PC-9 (cell line): ENCODE results near the gene TAAR2. TPM values are rescaled to one million over a fixed set of nuclear protein-coding genes. Genes with fewer than 3 reads are reported as not detected.

Experiments
- BruUV-seq: library from RNA; stranded (reverse); fragments of 400-500 nt; replicated peaks from 2 replicates; lab custom pipeline; 2021; lab: Mats Ljungman, UMichigan
- CTCF ChIA-PET: fragments of 300-600 bp; sonication (Branson Sonifier 250); formaldehyde crosslinking; loops from one replicate; lab custom pipeline; 2022; ENCODE audit warnings: antibody characterized with exemption; lab: Charles Lee
- POLR2A ChIA-PET: fragments of 300-600 bp; sonication (Branson Sonifier 250); formaldehyde crosslinking; loops from one replicate; lab custom pipeline; 2022; ENCODE audit warnings: antibody characterized with exemption; ENCODE audit not compliant: unreplicated experiment; lab: Charles Lee
- DNase-seq, 2 experiments: peaks; one replicate each; pipeline versions ENCODE4 v3.0.0 to v3.0.0-alpha.2; 2015 to 2022; ENCODE audit warnings: mixed read lengths in 1 of 2
- H2AFZ ChIP-seq: fragments of 200-600 bp; sonication (generic); 2 replicates; pipeline ENCODE4 v1.8.1; 2017; ENCODE audit warnings: antibody characterized with exemption
- H3F3A ChIP-seq: fragments of 200-600 bp; sonication (generic); 2 replicates; pipeline ENCODE4 v1.8.1; 2017; ENCODE audit warnings: antibody characterized with exemption, mild to moderate bottlenecking, low read depth; ENCODE audit not compliant: insufficient read depth
- H3K27ac ChIP-seq: fragments of 200-600 bp; sonication (generic); 2 replicates; pipeline ENCODE4 v1.6.1; 2016; ENCODE audit warnings: mixed run types
- H3K27me3 ChIP-seq: fragments of 200-600 bp; sonication (generic); 2 replicates; pipeline ENCODE4 v1.6.1; 2016; ENCODE audit warnings: low read depth, mixed run types; ENCODE audit not compliant: insufficient read depth
- H3K36me3 ChIP-seq: fragments of 200-600 bp; sonication (generic); 2 replicates; pipeline ENCODE4 v1.6.1; 2016; ENCODE audit warnings: low read depth, mixed run types
- H3K4me1 ChIP-seq: fragments of 200-600 bp; sonication (generic); replicated peaks from 2 replicates; pipeline ENCODE4 v1.6.1; 2016; ENCODE audit warnings: mixed run types; ENCODE audit not compliant: insufficient read depth
- H3K4me2 ChIP-seq: fragments of 200-600 bp; sonication (generic); 2 replicates; pipeline ENCODE4 v1.6.1; 2017; ENCODE audit warnings: mixed run types
- H3K4me3 ChIP-seq: fragments of 200-600 bp; sonication (generic); 2 replicates; pipeline ENCODE4 v1.6.1; 2016; ENCODE audit warnings: mixed run types
- H3K79me2 ChIP-seq: fragments of 200-600 bp; sonication (generic); 2 replicates; pipeline ENCODE4 v1.6.1; 2017; ENCODE audit warnings: low read depth, mixed run types
- H3K9me2 ChIP-seq: fragments of 200-600 bp; sonication (generic); 2 replicates; pipeline ENCODE4 v1.8.1; 2017; ENCODE audit warnings: mild to moderate bottlenecking; ENCODE audit not compliant: insufficient read depth
- H3K9me3 ChIP-seq: fragments of 200-600 bp; sonication (generic); 2 replicates; pipeline ENCODE4 v1.8.1; 2016; ENCODE audit warnings: low read depth; ENCODE audit not compliant: insufficient read depth
- H4K20me1 ChIP-seq: fragments of 200-600 bp; sonication (generic); 2 replicates; pipeline ENCODE4 v1.8.1; 2017; ENCODE audit not compliant: insufficient read depth
- EZH2 ChIP-seq: fragments of 200-600 bp; sonication (generic); IDR thresholded peaks from 2 replicates; pipeline ENCODE4 v1.8.0; 2017; ENCODE audit warnings: antibody characterized with exemption, low read depth
- intact Hi-C: fragments of 100-400 bp; cut with micrococcal nuclease; formaldehyde crosslinking; loops from one replicate; pipeline ENCODE4 v1.10.0; 2022; ENCODE audit not compliant: unreplicated experiment
- total RNA-seq: library from RNA; stranded (reverse); gene quantifications from 2 replicates; pipeline ENCODE4 v1.2.3, GENCODE V29; 2021
- TF ChIP-seq, protein P1 (sequence below): fragments of 200-600 bp; sonication (generic); conservative IDR thresholded peaks from 2 replicates; pipeline ENCODE4 v1.6.1; 2017; ENCODE audit warnings: mixed run types, antibody characterized with exemption, mild to moderate bottlenecking, moderate library complexity

TAAR2 gene
- total RNA-seq, 1 experiment from 2014 or later: not detected

DNA sequence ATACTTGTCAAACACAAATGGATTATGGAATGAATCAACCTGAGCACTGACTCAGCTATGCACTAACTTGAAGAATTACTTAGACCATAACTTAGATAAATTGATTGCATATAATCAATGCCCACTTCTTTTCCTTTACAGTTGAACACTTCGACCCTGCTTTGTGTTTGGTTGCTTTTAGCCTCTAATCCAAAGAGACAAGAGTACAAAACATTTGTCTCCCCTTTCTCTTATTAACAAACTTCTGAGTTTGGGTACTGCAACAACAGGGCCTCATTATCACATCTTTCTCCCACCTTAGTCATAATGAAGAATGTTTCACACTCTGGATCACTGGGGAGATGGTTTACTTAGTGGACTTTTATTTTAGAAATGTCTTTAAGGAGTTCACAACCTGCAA lies 56.5 kb downstream of the TAAR2 start:
- ChIA-PET CTCF (no interaction called here), POLR2A (no interaction called here)
- H3K27me3 ChIP-seq: no peaks in the 10 kb centered on the region
- no TSS peak for BruUV-seq
- no peaks in the 10 kb centered on the region for H3K36me3 ChIP-seq
- no peaks in the 10 kb centered on the region for H4K20me1 ChIP-seq
- no peaks in the 10 kb centered on the region for H3K79me2 ChIP-seq
- no peak overlapping the region for H3K4me2 ChIP-seq
- no peaks in the 10 kb centered on the region for H3K9me2 ChIP-seq
- no peak for TF ChIP-seq EZH2
- TF ChIP-seq, protein P1, sequence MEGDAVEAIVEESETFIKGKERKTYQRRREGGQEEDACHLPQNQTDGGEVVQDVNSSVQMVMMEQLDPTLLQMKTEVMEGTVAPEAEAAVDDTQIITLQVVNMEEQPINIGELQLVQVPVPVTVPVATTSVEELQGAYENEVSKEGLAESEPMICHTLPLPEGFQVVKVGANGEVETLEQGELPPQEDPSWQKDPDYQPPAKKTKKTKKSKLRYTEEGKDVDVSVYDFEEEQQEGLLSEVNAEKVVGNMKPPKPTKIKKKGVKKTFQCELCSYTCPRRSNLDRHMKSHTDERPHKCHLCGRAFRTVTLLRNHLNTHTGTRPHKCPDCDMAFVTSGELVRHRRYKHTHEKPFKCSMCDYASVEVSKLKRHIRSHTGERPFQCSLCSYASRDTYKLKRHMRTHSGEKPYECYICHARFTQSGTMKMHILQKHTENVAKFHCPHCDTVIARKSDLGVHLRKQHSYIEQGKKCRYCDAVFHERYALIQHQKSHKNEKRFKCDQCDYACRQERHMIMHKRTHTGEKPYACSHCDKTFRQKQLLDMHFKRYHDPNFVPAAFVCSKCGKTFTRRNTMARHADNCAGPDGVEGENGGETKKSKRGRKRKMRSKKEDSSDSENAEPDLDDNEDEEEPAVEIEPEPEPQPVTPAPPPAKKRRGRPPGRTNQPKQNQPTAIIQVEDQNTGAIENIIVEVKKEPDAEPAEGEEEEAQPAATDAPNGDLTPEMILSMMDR: no peak
- H3K4me1 ChIP-seq: no peaks in the 10 kb centered on the region
- peak overlapping the region; percentile 78 for H2AFZ ChIP-seq
- intact Hi-C loops: no loop called here
- DNase-seq: no peak
- H3K27ac ChIP-seq: 0 out of 2 replicates have a peak overlapping the region, but pooled peaks have one; percentile 2
- no peak overlapping the region for H3K4me3 ChIP-seq
- H3F3A ChIP-seq: no peaks in the 10 kb centered on the region
- peaks cover 4% of the 10 kb centered on the region; the same call in 1 of the 2 replicates for H3K9me3 ChIP-seq

Other genes with a start within 250 kb of the TAAR2 start
- gene MOXD1, start 222.8 kb downstream of the TAAR2 start, total RNA-seq: 1.0 and 1.3 TPM in 2 replicates
- 33.3 and 40.7 TPM in 2 replicates for gene STX7, start 111.2 kb downstream of the TAAR2 start, total RNA-seq
- gene TAAR9, start 86.0 kb downstream of the TAAR2 start, total RNA-seq: not detected in 2 replicates
- not detected in 2 replicates for gene TAAR8, start 71.6 kb downstream of the TAAR2 start, total RNA-seq
- gene TAAR6, start 54.0 kb downstream of the TAAR2 start, total RNA-seq: not detected in 2 replicates
- gene TAAR5, start 34.5 kb downstream of the TAAR2 start, total RNA-seq: not detected in 2 replicates
- gene TAAR1, start 34.9 kb upstream of the TAAR2 start, total RNA-seq: not detected in 2 replicates
- 0.65 and 1.6 TPM in 2 replicates for gene VNN1, start 89.8 kb upstream of the TAAR2 start, total RNA-seq
- 1.2 TPM in 1 of 2 replicates, not detected in the other for gene VNN2, start 133.6 kb upstream of the TAAR2 start, total RNA-seq
- 18.0 and 20.8 TPM in 2 replicates for gene SLC18B1, start 174.4 kb upstream of the TAAR2 start, total RNA-seq
- gene RPS12, start 190.3 kb upstream of the TAAR2 start, total RNA-seq: 1,228 and 1,296 TPM in 2 replicates